ENCODE data around the gene CTNNA3.

CTNNA3 gene

DNA sequence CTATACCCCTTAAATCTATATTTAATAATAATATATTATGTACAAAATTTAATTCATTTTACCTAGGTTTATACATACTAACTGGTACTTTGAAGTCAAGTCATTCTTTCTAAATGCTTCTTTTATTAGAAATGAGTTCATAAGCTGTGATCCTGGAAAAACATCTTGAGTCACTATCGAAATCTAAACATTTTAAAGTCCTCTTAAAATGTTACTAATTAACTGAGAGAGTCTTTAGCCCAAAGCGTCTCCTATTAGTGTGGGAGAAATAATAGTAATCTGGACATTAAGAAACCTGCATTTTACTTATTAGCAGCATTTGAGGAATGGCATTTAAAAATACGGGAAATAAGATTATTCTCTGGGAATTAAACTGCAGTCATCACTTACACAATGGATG is 142.7 kb downstream of the CTNNA3 start:
- DNase-seq (ENCODE audit: low spot score) = no peak
- TF ChIP-seq, protein P1, sequence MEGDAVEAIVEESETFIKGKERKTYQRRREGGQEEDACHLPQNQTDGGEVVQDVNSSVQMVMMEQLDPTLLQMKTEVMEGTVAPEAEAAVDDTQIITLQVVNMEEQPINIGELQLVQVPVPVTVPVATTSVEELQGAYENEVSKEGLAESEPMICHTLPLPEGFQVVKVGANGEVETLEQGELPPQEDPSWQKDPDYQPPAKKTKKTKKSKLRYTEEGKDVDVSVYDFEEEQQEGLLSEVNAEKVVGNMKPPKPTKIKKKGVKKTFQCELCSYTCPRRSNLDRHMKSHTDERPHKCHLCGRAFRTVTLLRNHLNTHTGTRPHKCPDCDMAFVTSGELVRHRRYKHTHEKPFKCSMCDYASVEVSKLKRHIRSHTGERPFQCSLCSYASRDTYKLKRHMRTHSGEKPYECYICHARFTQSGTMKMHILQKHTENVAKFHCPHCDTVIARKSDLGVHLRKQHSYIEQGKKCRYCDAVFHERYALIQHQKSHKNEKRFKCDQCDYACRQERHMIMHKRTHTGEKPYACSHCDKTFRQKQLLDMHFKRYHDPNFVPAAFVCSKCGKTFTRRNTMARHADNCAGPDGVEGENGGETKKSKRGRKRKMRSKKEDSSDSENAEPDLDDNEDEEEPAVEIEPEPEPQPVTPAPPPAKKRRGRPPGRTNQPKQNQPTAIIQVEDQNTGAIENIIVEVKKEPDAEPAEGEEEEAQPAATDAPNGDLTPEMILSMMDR (IDR thresholded peaks at IDR 0.05; ENCODE audit: borderline replicate concordance, control extremely low read depth, extremely low read depth, insufficient read depth, missing control alignments) = no peak
- in situ Hi-C loops (cut with MboI; ENCODE audit: low sequenced_read_pairs, unreplicated experiment) = no loop called here

DNA sequence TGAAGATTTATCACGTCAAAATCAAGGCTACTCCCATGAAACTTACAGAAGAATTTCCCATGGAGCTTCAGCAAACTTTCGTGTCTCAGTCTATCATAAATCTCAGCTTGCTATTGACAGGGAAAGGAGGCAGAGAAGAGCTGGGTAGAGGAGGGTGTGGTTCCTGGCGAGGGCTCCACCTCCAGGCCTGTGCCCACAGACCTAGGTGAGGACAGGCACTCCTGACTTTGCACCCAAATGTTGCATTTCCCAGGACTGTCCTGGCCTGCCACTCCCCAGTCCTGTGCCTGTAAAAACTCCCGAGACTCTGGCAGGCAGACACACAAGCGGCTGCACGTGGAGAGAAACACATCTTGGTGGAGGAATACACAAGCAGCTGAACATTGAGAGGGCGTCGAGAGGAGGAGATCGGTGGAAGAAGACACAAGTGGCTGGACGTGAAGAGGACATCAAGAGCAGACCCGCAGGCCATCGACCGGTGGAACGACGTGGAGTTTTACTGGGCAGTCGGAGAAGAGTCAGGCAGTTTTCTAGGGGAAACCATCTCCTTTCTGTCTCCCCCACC is 145.1 kb downstream of the CTNNA3 start:
- TF ChIP-seq, protein P1 (IDR thresholded peaks at IDR 0.05; ENCODE audit: borderline replicate concordance, control extremely low read depth, extremely low read depth, insufficient read depth, missing control alignments) = no peak
- no peak for DNase-seq (ENCODE audit: low spot score)
- in situ Hi-C loops (cut with MboI; ENCODE audit: low sequenced_read_pairs, unreplicated experiment) = no loop called here

- in situ Hi-C loops (cut with MboI; ENCODE audit: low sequenced_read_pairs, unreplicated experiment) = no loop called here
- DNase-seq (ENCODE audit: low spot score) = no peak
- TF ChIP-seq, protein P1 (IDR thresholded peaks at IDR 0.05; ENCODE audit: borderline replicate concordance, control extremely low read depth, extremely low read depth, insufficient read depth, missing control alignments) = no peak
Observed at GRCh38 chr10:67550046-67550445, 145.9 kb downstream of the CTNNA3 start.

DNA sequence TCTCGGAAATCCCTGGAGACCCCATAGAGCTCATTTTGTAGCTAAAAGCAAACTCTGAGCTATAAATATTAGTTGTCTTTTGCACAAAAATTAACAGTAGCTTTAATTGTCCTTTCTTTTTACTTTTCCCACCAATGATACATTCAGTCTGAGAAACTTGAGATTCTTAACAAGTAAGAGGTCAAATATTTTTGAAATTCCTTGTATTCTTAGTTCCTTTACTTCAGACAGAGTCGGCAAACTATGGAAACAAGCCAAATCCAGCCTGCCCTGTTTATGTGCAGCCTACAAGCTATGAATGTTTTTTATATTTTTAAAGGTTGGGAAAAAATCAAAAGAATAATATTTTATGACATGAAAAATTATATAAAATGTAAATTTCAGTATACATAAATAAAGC is 146.6 kb downstream of the CTNNA3 start:
- in situ Hi-C loops (cut with MboI; ENCODE audit: low sequenced_read_pairs, unreplicated experiment) = no loop called here
- TF ChIP-seq, protein P1 (IDR thresholded peaks at IDR 0.05; ENCODE audit: borderline replicate concordance, control extremely low read depth, extremely low read depth, insufficient read depth, missing control alignments) = no peak
- DNase-seq (ENCODE audit: low spot score) = no peak

DNA sequence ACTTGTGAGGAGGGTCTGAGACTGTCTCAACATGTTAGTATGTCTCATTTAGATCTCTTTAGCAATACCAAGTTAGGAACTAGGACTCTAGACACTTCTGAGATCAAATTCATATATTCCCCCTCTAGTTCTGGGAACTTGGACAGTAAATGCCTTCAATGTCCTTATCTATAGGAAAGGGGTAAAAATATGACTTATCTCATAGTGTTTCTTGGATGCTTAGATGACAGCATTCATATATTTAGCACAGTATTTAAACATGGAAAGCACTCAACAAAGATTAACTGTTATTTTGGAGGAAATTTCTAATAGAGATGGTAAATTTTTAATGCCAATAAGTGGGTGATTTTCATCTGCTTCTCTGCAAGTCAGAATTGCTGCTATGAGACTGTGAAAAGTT is 154.6 kb downstream of the CTNNA3 start:
- in situ Hi-C loops (cut with MboI; ENCODE audit: low sequenced_read_pairs, unreplicated experiment) = no loop called here
- DNase-seq (ENCODE audit: low spot score) = no peak
- TF ChIP-seq, protein P1 (IDR thresholded peaks at IDR 0.05; ENCODE audit: borderline replicate concordance, control extremely low read depth, extremely low read depth, insufficient read depth, missing control alignments) = no peak

GRCh38 chr10:67539312-67539711 is 156.7 kb downstream of the CTNNA3 start:
- TF ChIP-seq, protein P1 (IDR thresholded peaks at IDR 0.05; ENCODE audit: borderline replicate concordance, control extremely low read depth, extremely low read depth, insufficient read depth, missing control alignments) = no peak
- in situ Hi-C loops (cut with MboI; ENCODE audit: low sequenced_read_pairs, unreplicated experiment) = no loop called here

More at GRCh38 chr10:67539312-67539711, 156.7 kb downstream of the CTNNA3 start:
- DNase-seq (ENCODE audit: low spot score) = no peak

Data from GM13976 (cell line).